GM19025 (cell line): ENCODE measurements around the gene ATL3.
A peak's percentile ranks its signal among the peaks of the same experiment; 100 is the strongest.
"Not testable (repeated sequence)": the region's sequence is repeated elsewhere in the genome, so short reads cannot be mapped to it uniquely, and the experiment has no call there.

Experiments
- ATAC-seq: cut with Tn5 transposase; IDR thresholded peaks from one replicate; pipeline ENCODE4 v1.9.1; 2021; ENCODE audit warnings: mild to moderate bottlenecking, low read depth, moderate library complexity; ENCODE audit not compliant: unreplicated experiment

The ATL3 gene, protein sequence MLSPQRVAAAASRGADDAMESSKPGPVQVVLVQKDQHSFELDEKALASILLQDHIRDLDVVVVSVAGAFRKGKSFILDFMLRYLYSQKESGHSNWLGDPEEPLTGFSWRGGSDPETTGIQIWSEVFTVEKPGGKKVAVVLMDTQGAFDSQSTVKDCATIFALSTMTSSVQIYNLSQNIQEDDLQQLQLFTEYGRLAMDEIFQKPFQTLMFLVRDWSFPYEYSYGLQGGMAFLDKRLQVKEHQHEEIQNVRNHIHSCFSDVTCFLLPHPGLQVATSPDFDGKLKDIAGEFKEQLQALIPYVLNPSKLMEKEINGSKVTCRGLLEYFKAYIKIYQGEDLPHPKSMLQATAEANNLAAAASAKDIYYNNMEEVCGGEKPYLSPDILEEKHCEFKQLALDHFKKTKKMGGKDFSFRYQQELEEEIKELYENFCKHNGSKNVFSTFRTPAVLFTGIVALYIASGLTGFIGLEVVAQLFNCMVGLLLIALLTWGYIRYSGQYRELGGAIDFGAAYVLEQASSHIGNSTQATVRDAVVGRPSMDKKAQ

DNA sequence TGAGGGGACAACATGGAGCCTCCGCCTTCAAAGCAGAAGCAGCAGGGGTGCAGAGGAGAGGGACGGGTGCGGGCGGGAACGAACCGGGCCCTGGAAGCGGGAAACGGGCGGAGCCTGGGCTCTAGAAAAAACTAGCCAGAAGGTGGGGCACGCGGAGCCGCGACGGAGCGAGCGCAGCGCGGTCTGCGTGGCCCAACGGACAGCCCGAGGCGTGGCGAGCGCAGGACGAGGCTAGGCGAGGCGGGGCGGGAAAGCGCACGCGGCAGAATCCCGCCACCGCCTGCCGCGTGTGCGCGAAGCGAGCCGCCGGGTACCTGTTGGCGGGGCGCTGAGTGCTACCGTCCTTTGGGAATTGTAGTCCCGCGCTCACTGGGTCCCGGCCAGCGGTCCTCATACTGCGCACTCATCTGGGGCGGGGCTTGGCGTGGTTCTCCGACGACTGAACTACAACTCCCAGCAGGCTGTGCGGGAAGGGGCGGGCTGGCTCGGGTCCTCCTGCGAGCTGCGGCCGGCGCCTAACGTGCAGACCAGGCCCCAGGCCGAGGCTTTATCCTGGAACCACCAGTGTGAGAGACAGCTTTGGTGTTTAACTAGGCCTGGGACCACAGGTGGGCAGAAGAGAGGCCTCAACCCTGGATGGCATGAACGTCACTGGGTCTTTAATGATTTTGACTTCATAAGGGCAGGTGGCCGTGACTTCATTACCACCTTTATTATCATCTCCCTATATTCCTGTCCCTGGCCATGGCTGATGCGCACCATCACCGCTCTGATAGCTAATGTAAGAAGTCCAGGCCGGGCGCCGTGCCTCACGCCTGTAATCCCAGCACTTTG lies at the start of gene ATL3:
Gene ATL3, minus strand, starts transcription at position 55 of the 834 bp plus-strand sequence. Its CDS starts 41 bp downstream, at position 14.
- ATAC-seq: peak; percentile 85

- no peak for ATAC-seq
Measured at GRCh38 chr11:63720611-63721010, 49.4 kb upstream of the ATL3 start.

GRCh38 chr11:63719987-63720386 lies 48.8 kb upstream of the ATL3 start:
- no peak for ATAC-seq

- ATAC-seq: no peak
Measured at GRCh38 chr11:63719001-63719400, 47.8 kb upstream of the ATL3 start.

- ATAC-seq: no peak
Measured at GRCh38 chr11:63716046-63716445, 44.9 kb upstream of the ATL3 start.

DNA sequence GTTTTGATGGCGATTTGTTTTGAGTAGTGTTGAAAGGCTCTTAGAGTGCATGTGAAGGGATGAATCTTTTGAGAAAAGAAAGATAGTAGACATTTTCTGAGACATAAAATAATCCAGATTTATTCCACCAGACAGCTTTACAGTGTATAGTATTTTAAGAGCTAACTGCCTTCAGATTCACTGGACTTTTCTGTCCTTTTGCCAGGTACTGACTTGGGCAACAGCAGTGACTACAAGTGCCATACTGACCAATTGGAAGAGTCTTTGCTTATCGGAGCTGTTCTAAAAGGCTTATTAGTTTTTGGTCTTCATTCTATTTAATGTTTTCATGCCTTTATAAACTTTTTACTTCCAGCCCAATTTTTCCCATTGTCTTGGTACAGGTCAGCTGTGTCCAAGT lies 42.6 kb upstream of the ATL3 start:
- ATAC-seq: no peak

GRCh38 chr11:63711838-63712237 lies 40.7 kb upstream of the ATL3 start:
- no peak for ATAC-seq

DNA sequence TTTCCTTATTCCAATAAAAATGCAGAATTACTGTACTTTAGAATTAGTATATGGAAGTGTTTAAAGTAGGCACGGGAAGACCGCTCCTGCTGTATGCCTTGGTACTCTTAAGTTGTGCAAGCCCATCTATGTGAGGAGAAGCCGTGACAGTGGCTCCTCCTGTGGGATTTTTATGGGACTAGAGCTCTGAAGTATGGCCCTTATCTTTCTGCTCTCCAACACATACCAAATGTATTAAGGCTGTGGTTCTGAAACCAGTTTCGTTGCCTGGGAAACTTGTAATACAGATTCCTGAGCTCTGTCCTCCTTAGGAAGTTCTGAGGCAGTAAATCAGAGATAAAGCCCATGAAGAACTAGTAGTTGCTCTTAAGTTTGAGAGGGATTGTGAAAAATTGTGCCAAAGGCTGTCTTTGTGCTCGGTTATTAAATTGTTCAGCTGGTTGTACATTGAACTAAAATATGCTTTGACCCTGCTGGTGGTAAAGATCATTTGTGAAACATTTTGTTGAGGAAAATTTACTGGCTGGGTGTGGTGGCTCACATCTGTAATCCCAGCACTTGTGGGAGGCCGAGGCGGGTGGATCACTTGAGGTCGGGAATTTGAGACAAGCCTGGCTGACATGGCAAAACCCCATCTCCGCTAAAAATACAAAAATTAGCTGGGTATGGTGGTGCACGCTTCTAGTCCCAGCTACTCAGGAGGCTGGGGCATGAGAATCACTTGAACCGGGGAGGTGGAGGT lies 39.5 kb upstream of the ATL3 start:
- no peak for ATAC-seq

GRCh38 chr11:63709336-63709884 lies 38.2 kb upstream of the ATL3 start:
- ATAC-seq: no peak

DNA sequence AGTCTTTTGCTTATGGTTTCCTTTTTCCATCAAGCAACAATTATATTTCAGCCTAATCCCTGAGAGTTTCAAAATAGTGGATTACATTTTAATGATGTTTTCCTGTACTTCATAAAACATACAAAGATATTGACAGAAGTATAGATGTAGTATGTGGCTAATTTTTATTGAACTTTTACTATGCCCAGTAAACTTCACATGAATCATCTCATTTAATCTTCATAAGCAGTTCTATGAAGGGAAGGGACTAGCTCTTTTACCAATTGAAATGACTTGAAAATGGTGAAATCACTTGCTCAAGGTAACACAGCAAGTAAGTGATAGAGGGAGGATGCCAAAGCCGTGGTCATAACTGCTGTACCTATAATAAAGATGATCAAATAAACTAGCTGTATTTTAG lies 37.6 kb upstream of the ATL3 start:
- no peak for ATAC-seq

- no peak for ATAC-seq
Measured at GRCh38 chr11:63705526-63705925, 34.4 kb upstream of the ATL3 start.

GRCh38 chr11:63699896-63700295 lies 28.7 kb upstream of the ATL3 start:
- no peak for ATAC-seq

DNA sequence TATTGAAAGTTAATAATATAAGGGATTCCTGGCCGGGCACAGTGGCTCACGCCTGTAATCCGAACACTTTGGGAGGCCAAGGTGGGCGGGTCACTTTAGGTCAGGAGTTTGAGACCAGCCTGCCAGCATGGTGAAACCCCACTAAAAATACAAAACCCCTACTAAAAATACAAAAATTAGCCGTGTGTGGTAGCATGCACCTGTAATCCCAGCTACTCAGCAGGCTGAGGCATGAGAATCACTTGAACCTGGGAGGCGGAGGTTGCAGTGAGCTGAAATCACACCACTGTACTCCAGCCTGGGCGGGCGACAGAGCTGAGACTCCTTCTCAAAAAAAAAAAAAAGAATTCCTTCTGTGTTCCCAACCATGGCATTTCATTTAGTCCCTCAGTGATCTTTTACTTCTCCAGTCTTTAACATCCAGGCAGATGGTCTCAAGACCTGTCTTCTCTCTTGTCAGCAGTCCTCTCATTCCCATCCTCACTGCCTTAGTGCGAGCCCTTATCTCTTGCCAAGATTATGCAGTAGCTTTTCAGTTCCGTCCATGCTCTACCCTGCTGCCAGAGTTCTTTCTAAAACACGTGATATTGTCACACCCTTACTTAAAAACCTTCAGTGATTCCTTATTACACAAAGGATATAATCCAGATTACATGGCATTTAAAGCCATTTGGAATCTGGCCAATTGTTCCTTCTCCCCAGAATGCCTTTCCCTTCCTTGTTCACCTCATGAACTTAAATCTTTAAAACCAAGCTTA lies 28.0 kb upstream of the ATL3 start:
- no peak for ATAC-seq

- ATAC-seq: no peak
Measured at GRCh38 chr11:63694596-63694995, 23.4 kb upstream of the ATL3 start.

DNA sequence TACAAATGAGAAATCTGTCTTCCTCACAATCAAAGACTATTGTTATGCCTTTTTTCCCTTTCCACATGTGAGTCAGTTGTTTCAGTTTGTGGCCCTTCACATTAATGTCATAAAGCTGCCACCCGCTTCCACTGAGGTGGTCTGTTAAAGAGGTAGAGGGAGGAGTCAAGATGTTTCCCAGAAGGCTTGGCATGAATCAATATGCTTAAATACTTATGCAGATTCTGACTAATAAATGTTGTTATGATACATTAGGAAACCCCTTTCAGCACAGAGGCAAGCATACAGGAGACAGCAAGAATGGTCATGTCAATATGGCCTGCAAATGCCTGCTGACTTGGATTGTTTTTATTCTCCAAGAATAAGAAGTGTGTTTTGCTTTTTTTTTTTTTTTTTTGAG lies 16.7 kb upstream of the ATL3 start:
- no peak for ATAC-seq

GRCh38 chr11:63686926-63687325 lies 15.8 kb upstream of the ATL3 start:
- no peak for ATAC-seq

GRCh38 chr11:63685158-63685721 lies 14.1 kb upstream of the ATL3 start:
- not testable (repeated sequence) for ATAC-seq

GRCh38 chr11:63683133-63683991 lies 12.2 kb upstream of the ATL3 start:
- no peak for ATAC-seq
